Measurements from ENCODE around the gene SRP19. TPM values are rescaled to one million over a fixed set of nuclear protein-coding genes. Genes with fewer than 3 reads are reported as not detected.

SRP19 gene
- total RNA-seq, 2 experiments from 2014 or later, result 60.9 to 66.5 TPM

- ChIA-PET POLR2A (no interaction called here), CTCF (no interaction called here)
Measured at GRCh38 chr5:112914584-112914983, 53.5 kb downstream of the SRP19 start.

GRCh38 chr5:112915831-112916230 is 54.7 kb downstream of the SRP19 start:
- ChIA-PET POLR2A (no interaction called here), CTCF (interaction anchor here (0.7 to 0.8 kb wide), 2 partner anchors 12 to 49 kb away, joined by 3 to 4 read pairs; no protein-coding TSS in a partner anchor)

GRCh38 chr5:112917453-112917995 is 56.4 kb downstream of the SRP19 start:
- POLR2A ChIA-PET, result no interaction called here
- CTCF ChIA-PET, result no interaction called here

GRCh38 chr5:112918136-112918535 is 57.0 kb downstream of the SRP19 start:
- ChIA-PET CTCF (no interaction called here), POLR2A (no interaction called here)

- ChIA-PET POLR2A (interaction anchor here (0.6 kb wide), 1 partner anchor 10 kb away, joined by 4 read pairs; no protein-coding TSS in a partner anchor), CTCF (no interaction called here)
Measured at GRCh38 chr5:112918679-112919078, 57.6 kb downstream of the SRP19 start.

Other genes starting within 250 kb of the SRP19 start
- 10 to 100 TPM; 23.9 to 24.8 TPM for gene APC, start 123.4 kb upstream of the SRP19 start, total RNA-seq
- gene REEP5, start 60.9 kb downstream of the SRP19 start, total RNA-seq, result 10 to 100 TPM; 70.2 to 70.7 TPM
- gene DCP2, start 115.5 kb downstream of the SRP19 start, total RNA-seq, result 10 to 100 TPM; 63.6 to 64.0 TPM

Data from activated CD8-positive, alpha-beta memory T cell treated with anti-CD3 and anti-CD28 coated beads for 36 hours (primary cell).